Smooth muscle cell (in vitro differentiated cells): Measurements from ENCODE around the gene BAZ1A. TPM values are rescaled to one million over a fixed set of nuclear protein-coding genes. Genes with fewer than 3 reads are reported as not detected.

Source experiments
- DNase-seq: peaks from one replicate; lab custom pipeline; 2025; ENCODE audit not compliant: unreplicated experiment; lab: John Stamatoyannopoulos, UW
- H2AFZ ChIP-seq: fragments of 200-600 bp; sonication (generic); 2 replicates; pipeline ENCODE4 v1.6.0; 2016; ENCODE audit warnings: antibody characterized with exemption, low read depth, mild to moderate bottlenecking
- H3F3A ChIP-seq: fragments of 200-600 bp; sonication (generic); 2 replicates; pipeline ENCODE4 v1.6.0; 2017; ENCODE audit warnings: antibody characterized with exemption, low read depth
- H3K27ac ChIP-seq: fragments of 200-600 bp; sonication (generic); 2 replicates; pipeline ENCODE4 v1.5.1; 2016; ENCODE audit warnings: low read depth, mild to moderate bottlenecking
- H3K27me3 ChIP-seq: fragments of 200-600 bp; sonication (generic); 2 replicates; pipeline ENCODE4 v1.6.1; 2016; ENCODE audit warnings: low read depth, mild to moderate bottlenecking
- H3K36me3 ChIP-seq: fragments of 200-600 bp; sonication (generic); 2 replicates; pipeline ENCODE4 v1.5.1; 2016; ENCODE audit warnings: low read depth
- H3K4me1 ChIP-seq: fragments of 200-600 bp; sonication (generic); 2 replicates; pipeline ENCODE4 v1.5.1; 2016; ENCODE audit warnings: low read depth
- H3K4me2 ChIP-seq: fragments of 200-600 bp; sonication (generic); 2 replicates; pipeline ENCODE4 v1.6.0; 2016; ENCODE audit warnings: mild to moderate bottlenecking
- H3K4me3 ChIP-seq: fragments of 200-600 bp; sonication (generic); 2 replicates; pipeline ENCODE4 v1.5.1; 2016; ENCODE audit warnings: mild to moderate bottlenecking
- H3K79me2 ChIP-seq: fragments of 200-600 bp; sonication (generic); 2 replicates; pipeline ENCODE4 v1.6.0; 2016; ENCODE audit warnings: low read depth, mild to moderate bottlenecking
- H3K9ac ChIP-seq: fragments of 200-600 bp; sonication (generic); 2 replicates; pipeline ENCODE4 v1.6.0; 2016; ENCODE audit warnings: low read depth
- H3K9me3 ChIP-seq: fragments of 200-600 bp; sonication (generic); replicated peaks from 2 replicates; pipeline ENCODE4 v1.5.1; 2016; ENCODE audit warnings: low read depth
- H4K20me1 ChIP-seq: fragments of 200-600 bp; sonication (generic); 2 replicates; pipeline ENCODE4 v1.6.0; 2016; ENCODE audit warnings: low read depth
- CTCF ChIP-seq: fragments of 200-600 bp; sonication (generic); IDR thresholded peaks from 2 replicates; pipeline ENCODE4 v1.5.1; 2017; ENCODE audit warnings: borderline replicate concordance, mild to moderate bottlenecking, antibody characterized with exemption; ENCODE audit not compliant: insufficient read depth, poor library complexity, severe bottlenecking
- WGBS: methylation state at CpG from one replicate; pipeline ENCODE4 v1.1.7; 2016; ENCODE audit warnings: low lambda C conversion rate; 5-methylcytosine and 5-hydroxymethylcytosine counted together
- polyA plus RNA-seq: library from polyadenylated mRNA; unstranded; fragments of >200 nt; fragmentation: Nextera tagmentation; extraction: Ambion mirVana; gene quantifications from 2 replicates; pipeline ENCODE4 v1.2.1, GENCODE V29; 2016
- total RNA-seq: library from RNA; depleted of rRNA; stranded (reverse); fragments of >200 nt; gene quantifications from 2 replicates; pipeline ENCODE4 v1.2.3, GENCODE V29; 2014

The BAZ1A gene
- total and polyA plus RNA-seq, 2 experiments from 2014 or later = 12.4 to 21.7 TPM

- no peaks in the 10 kb centered on the region for H3K79me2 ChIP-seq
- no peak for DNase-seq
- no peaks in the 10 kb centered on the region for H3K36me3 ChIP-seq
- no peak overlapping the region for H3K27ac ChIP-seq
- H3K4me1 ChIP-seq = no peaks in the 10 kb centered on the region
- no peak overlapping the region for H3K4me2 ChIP-seq
- no peak overlapping the region for H3K9ac ChIP-seq
- H3K27me3 ChIP-seq = no peaks in the 10 kb centered on the region
- TF ChIP-seq CTCF = no peak
- H3F3A ChIP-seq = no peaks in the 10 kb centered on the region
- no peak overlapping the region for H2AFZ ChIP-seq
- H4K20me1 ChIP-seq = no peaks in the 10 kb centered on the region
- WGBS = 89% methylated on average over 2 of the region's 2 CpGs
- H3K4me3 ChIP-seq = no peak overlapping the region
- no peaks in the 10 kb centered on the region for H3K9me3 ChIP-seq
These were observed 154.0 kb downstream of the BAZ1A start for GRCh38 chr14:34721129-34721528.

GRCh38 chr14:34718750-34719304 is 156.3 kb downstream of the BAZ1A start:
- H3F3A ChIP-seq = peaks cover 10% of the 10 kb centered on the region
- no peaks in the 10 kb centered on the region for H4K20me1 ChIP-seq
- DNase-seq = no peak
- H3K4me2 ChIP-seq = no peak overlapping the region
- H2AFZ ChIP-seq = no peak overlapping the region
- H3K79me2 ChIP-seq = no peaks in the 10 kb centered on the region
- WGBS = 83% methylated on average over 4 of the region's 4 CpGs
- H3K4me3 ChIP-seq = no peak overlapping the region
- no peak overlapping the region for H3K27ac ChIP-seq
- no peaks in the 10 kb centered on the region for H3K9me3 ChIP-seq
- H3K9ac ChIP-seq = no peak overlapping the region
- H3K4me1 ChIP-seq = peaks cover 7% of the 10 kb centered on the region
- no peak for TF ChIP-seq CTCF
- no peaks in the 10 kb centered on the region for H3K36me3 ChIP-seq
- H3K27me3 ChIP-seq = no peaks in the 10 kb centered on the region

GRCh38 chr14:34715127-34715863 is 159.9 kb downstream of the BAZ1A start:
- Histone ChIP-seq H3K27ac (no peak overlapping the region), H3K4me3 (peak overlapping the region; percentile 96), H3K9ac (peak overlapping the region; percentile 96), H2AFZ (peak overlapping the region; percentile 89), H3K79me2 (peaks cover 11% of the 10 kb centered on the region), H3K4me2 (peak overlapping the region; percentile 96), H3K9me3 (no peaks in the 10 kb centered on the region), H3F3A (peaks cover 30% of the 10 kb centered on the region), H3K27me3 (no peaks in the 10 kb centered on the region), H3K36me3 (no peaks in the 10 kb centered on the region), H4K20me1 (no peaks in the 10 kb centered on the region), H3K4me1 (peaks cover 32% of the 10 kb centered on the region)
- no peak for TF ChIP-seq CTCF
- WGBS = 71% methylated on average over 8 of the region's 8 CpGs
- DNase-seq = no peak
